DND-41 (cell line): ENCODE results near the gene PRKAR1B.

Experiments used
- ATAC-seq: fragments of 200-7000 bp; cut with Tn5 transposase; 3 replicates; pipeline ENCODE4 v1.9.1; 2021; ENCODE audit warnings: low read depth; ENCODE audit not compliant: insufficient read depth
- DNase-seq: peaks from one replicate; pipeline ENCODE4 v3.0.0-alpha.2; 2020
- H2AFZ ChIP-seq: 2 replicates; pipeline ENCODE4 v1.6.0; 2012; ENCODE audit warnings: low read depth, low read length
- H3K27ac ChIP-seq: 2 replicates; pipeline ENCODE4 v1.5.1; 2012; ENCODE audit warnings: low read length, inconsistent platforms
- H3K27me3 ChIP-seq: fragments of 200-600 bp; sonication (generic); 2 replicates; pipeline ENCODE4 v1.6.0; 2012; ENCODE audit warnings: low read length, mild to moderate bottlenecking, inconsistent platforms; ENCODE audit not compliant: insufficient read depth, poor library complexity
- H3K36me3 ChIP-seq: 2 replicates; pipeline ENCODE4 v1.5.1; 2012; ENCODE audit warnings: low read length, inconsistent platforms; ENCODE audit not compliant: insufficient read depth
- H3K4me1 ChIP-seq: 2 replicates; pipeline ENCODE4 v1.5.1; 2012; ENCODE audit warnings: mild to moderate bottlenecking, low read length; ENCODE audit not compliant: insufficient read depth
- H3K4me2 ChIP-seq: 2 replicates; pipeline ENCODE4 v1.6.0; 2012; ENCODE audit warnings: mild to moderate bottlenecking, moderate library complexity, low read length, inconsistent platforms; ENCODE audit not compliant: insufficient read depth
- H3K4me3 ChIP-seq, 2 experiments: fragments of 200-600 bp in 1 of 2; shearing (Covaris generic) in 1 of 2; 2 replicates each; pipeline ENCODE4 v1.5.1; 2012 to 2016; ENCODE audit warnings: inconsistent platforms in 2 of 2, low read length in 2 of 2, mild to moderate bottlenecking in 2 of 2, low read depth in 1 of 2, moderate library complexity in 1 of 2
- H3K79me2 ChIP-seq: 2 replicates; pipeline ENCODE4 v1.6.0; 2012; ENCODE audit warnings: low read length, inconsistent platforms; ENCODE audit not compliant: insufficient read depth
- H3K9ac ChIP-seq: 2 replicates; pipeline ENCODE4 v1.6.0; 2012; ENCODE audit warnings: low read depth, mild to moderate bottlenecking, inconsistent platforms, low read length, moderate library complexity
- H3K9me3 ChIP-seq: 2 replicates; pipeline ENCODE4 v1.5.1; 2012; ENCODE audit warnings: low read length, moderate library complexity, mild to moderate bottlenecking, inconsistent platforms; ENCODE audit not compliant: insufficient read depth, severe bottlenecking
- H4K20me1 ChIP-seq: 2 replicates; pipeline ENCODE4 v1.6.0; 2012; ENCODE audit warnings: low read length; ENCODE audit not compliant: insufficient read depth
- EZH2 ChIP-seq: IDR thresholded peaks from 3 replicates; pipeline ENCODE4 v1.6.1; 2012; ENCODE audit warnings: borderline replicate concordance, low read depth, mild to moderate bottlenecking, moderate library complexity, low read length, inconsistent platforms; ENCODE audit not compliant: severe bottlenecking
- TF ChIP-seq, protein P1 (sequence below): IDR thresholded peaks from 2 replicates; pipeline ENCODE4 v1.5.1; 2012; ENCODE audit warnings: borderline replicate concordance, low read length, moderate library complexity, mild to moderate bottlenecking; ENCODE audit not compliant: poor library complexity, severe bottlenecking; ENCODE audit errors: extremely low read depth

The PRKAR1B gene

GRCh38 chr7:662576-662975 is 64.5 kb downstream of the PRKAR1B start:
- no peak overlapping the region for H3K4me3 ChIP-seq
- H3K27me3 ChIP-seq: no peaks in the 10 kb centered on the region
- no peak for ATAC-seq
- peaks cover 7% of the 10 kb centered on the region; the same call in 1 of the 2 replicates for H3K36me3 ChIP-seq
- H3K79me2 ChIP-seq: no peaks in the 10 kb centered on the region
- H3K9ac ChIP-seq: no peak overlapping the region
- no peak for TF ChIP-seq EZH2
- TF ChIP-seq, protein P1, sequence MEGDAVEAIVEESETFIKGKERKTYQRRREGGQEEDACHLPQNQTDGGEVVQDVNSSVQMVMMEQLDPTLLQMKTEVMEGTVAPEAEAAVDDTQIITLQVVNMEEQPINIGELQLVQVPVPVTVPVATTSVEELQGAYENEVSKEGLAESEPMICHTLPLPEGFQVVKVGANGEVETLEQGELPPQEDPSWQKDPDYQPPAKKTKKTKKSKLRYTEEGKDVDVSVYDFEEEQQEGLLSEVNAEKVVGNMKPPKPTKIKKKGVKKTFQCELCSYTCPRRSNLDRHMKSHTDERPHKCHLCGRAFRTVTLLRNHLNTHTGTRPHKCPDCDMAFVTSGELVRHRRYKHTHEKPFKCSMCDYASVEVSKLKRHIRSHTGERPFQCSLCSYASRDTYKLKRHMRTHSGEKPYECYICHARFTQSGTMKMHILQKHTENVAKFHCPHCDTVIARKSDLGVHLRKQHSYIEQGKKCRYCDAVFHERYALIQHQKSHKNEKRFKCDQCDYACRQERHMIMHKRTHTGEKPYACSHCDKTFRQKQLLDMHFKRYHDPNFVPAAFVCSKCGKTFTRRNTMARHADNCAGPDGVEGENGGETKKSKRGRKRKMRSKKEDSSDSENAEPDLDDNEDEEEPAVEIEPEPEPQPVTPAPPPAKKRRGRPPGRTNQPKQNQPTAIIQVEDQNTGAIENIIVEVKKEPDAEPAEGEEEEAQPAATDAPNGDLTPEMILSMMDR: no peak
- H2AFZ ChIP-seq: no peak overlapping the region
- DNase-seq: no peak
- no peak overlapping the region for H3K27ac ChIP-seq
- no peaks in the 10 kb centered on the region for H4K20me1 ChIP-seq
- no peak overlapping the region for H3K4me2 ChIP-seq
- no peaks in the 10 kb centered on the region for H3K9me3 ChIP-seq
- H3K4me1 ChIP-seq: no peaks in the 10 kb centered on the region

DNA sequence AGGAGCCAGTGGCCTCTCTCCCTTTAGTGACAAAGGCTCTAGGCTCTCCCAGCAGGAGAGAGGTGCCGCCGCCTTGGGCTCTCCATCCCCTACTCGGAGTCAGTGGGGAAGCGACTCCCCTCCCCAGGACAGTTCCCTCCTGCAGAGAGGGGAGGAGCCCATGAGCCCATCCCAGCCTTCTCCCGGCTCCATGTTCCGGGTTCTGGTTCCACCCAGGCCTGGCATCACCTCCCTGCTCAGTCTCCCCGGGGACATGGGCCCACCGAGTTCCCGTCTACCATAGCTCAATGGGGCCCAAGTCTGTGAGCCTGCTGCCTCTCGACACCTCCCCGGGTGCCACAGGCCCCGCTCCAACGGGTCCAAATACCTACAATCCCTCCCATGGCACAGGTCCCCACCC is 67.1 kb downstream of the PRKAR1B start:
- Histone ChIP-seq H3K27me3 (no peaks in the 10 kb centered on the region), H3K36me3 (peaks cover 7% of the 10 kb centered on the region; the same call in 1 of the 2 replicates), H2AFZ (no peak overlapping the region), H3K4me3 (no peak overlapping the region), H3K79me2 (no peaks in the 10 kb centered on the region), H4K20me1 (no peaks in the 10 kb centered on the region), H3K4me1 (no peaks in the 10 kb centered on the region), H3K9me3 (no peaks in the 10 kb centered on the region), H3K9ac (no peak overlapping the region), H3K4me2 (no peak overlapping the region), H3K27ac (no peak overlapping the region)
- ATAC-seq (no peak), DNase-seq (no peak)
- TF ChIP-seq, protein P1: no peak
- no peak for TF ChIP-seq EZH2

GRCh38 chr7:659306-659847 is 67.7 kb downstream of the PRKAR1B start:
- Histone ChIP-seq H3K79me2 (no peaks in the 10 kb centered on the region), H3K27me3 (no peaks in the 10 kb centered on the region), H3K9me3 (no peaks in the 10 kb centered on the region), H3K27ac (no peak overlapping the region), H3K4me1 (no peaks in the 10 kb centered on the region), H3K9ac (no peak overlapping the region), H4K20me1 (no peaks in the 10 kb centered on the region), H2AFZ (no peak overlapping the region), H3K36me3 (peaks cover 7% of the 10 kb centered on the region; the same call in 1 of the 2 replicates), H3K4me3 (no peak overlapping the region), H3K4me2 (no peak overlapping the region)
- TF ChIP-seq, protein P1: no peak
- no peak for TF ChIP-seq EZH2
- ATAC-seq: no peak
- no peak for DNase-seq
